SH-SY5Y (cell line): ENCODE measurements around the gene MSI2.

Source experiments
- GATA2 ChIP-seq: IDR thresholded peaks from 2 replicates; pipeline ENCODE4 v1.6.1; 2011; ENCODE audit warnings: mild to moderate bottlenecking, low read depth, low read length
- GATA3 ChIP-seq: IDR thresholded peaks from 2 replicates; pipeline ENCODE4 v1.6.1; 2011; ENCODE audit warnings: low read depth, mild to moderate bottlenecking, low read length, moderate library complexity

DNA sequence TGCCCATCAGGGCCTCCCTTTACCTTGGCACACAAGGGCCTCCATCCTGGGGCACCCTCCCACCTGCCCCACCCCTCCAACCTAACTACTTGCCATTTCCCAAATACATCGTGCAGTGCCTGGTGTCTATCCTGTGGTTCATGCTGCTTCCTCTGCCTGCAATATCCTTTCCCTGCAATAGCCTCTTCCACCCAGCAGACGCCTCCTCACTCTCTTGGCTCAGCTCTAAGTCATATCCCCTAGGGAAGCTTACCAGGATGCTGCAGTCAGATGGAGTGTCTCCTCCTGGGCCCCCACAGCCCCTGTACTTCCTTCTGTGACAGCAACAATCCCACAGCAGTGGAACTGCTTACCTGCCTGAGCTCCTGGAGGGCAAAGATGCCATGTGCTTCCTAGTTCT, 452.1 kb downstream of the MSI2 start:
- TF ChIP-seq GATA3 (no peak), GATA2 (no peak)
